ENCODE data around the gene IFRD2.
"Not testable (repeated sequence)": the region's sequence is repeated elsewhere in the genome, so short reads cannot be mapped to it uniquely, and the experiment has no call there.

Gene IFRD2

GRCh38 chr3:50251220-50251619 is 41.0 kb downstream of the IFRD2 start:
- no peak for DNase-seq (ENCODE audit: low spot score)

GRCh38 chr3:50250514-50250913 is 41.7 kb downstream of the IFRD2 start:
- DNase-seq (ENCODE audit: low spot score): no peak

DNA sequence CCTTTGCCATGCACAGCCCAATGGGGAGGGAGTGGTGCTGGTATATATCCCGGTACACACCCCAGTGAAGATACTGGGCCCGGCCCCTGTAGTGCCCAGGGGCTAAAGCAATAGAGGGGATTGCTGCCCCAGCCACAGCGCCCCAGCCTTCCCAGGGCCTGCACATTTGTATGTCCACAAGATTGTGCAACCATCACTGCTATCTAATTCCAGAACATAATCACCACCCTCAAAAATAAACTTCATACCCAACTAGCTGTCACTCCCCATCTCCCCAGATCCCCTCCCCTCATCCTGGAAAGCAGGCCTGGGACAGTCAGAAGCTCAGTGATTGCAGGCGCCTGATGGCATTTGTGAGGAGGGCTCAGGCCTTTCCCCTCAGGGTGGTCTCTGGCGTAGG is 42.8 kb downstream of the IFRD2 start:
- DNase-seq (ENCODE audit: low spot score): no peak

DNA sequence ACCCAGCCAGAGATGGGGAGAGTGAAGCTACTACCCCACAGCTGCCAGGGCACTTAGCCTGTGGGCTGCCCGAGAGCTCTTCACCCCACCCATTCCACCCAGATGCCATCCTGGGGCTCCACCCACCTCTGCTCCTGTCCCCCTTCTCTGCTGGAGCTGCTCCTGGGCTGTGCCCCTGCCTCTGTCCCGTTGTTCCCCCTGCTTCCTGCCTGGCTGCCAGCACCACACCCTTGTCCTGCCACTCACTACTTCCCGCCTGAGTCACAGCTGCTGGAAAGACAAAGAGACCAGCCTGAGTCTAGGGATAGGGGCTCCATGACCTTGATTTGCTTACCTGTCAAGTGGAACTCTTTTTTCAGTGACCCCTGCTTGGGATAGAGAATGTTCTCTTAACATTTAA is 43.8 kb downstream of the IFRD2 start:
- DNase-seq (ENCODE audit: low spot score): no peak

GRCh38 chr3:50246517-50246954 is 45.7 kb downstream of the IFRD2 start:
- DNase-seq (ENCODE audit: low spot score): no peak

- DNase-seq (ENCODE audit: low spot score): peak; percentile 94
Observed at GRCh38 chr3:50245831-50246516, 46.3 kb downstream of the IFRD2 start.

DNA sequence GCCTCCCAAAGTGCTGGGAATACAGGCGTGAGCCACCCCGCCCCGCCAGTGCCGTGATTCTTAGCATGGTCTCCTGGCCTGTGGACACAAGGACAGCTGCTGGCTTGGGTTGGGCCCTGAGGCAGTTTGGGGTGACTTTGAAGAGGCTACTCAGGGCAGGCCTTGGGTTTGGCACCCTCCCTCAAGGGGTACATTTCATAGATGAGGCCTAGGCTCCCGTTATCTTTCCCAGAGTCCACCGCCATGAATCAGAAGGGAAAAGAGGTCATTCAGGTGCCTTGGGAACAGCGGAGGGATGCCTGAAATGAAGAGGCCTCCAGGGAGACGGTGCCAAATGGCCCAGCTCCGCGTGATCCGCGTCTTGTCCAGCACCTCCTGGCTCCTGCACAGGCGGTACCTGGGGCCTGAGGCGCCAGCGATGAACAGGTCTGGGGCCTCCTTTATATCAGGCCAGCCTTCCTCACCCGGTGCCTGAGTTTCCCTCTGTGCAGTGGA is 46.9 kb downstream of the IFRD2 start:
- no peak for DNase-seq (ENCODE audit: low spot score)

GRCh38 chr3:50244813-50245212 is 47.4 kb downstream of the IFRD2 start:
- DNase-seq (ENCODE audit: low spot score): not testable (repeated sequence)

DNA sequence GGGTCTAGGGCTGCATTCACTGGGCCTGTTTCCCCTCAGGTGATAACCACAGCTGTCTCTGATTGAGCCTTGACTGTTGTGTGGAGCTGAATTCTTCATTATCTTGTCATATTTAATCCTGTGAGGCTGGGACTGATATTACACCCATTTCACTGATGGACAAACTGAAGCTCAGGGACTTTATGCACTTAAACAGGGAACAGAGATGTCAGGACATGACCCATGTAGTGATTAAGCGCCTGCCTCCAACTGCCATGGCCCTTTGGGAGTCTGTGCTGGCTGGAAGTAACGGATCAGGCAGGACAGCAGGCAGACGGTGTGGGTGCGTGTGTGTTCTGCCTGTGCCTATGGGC is 48.7 kb downstream of the IFRD2 start:
- DNase-seq (ENCODE audit: low spot score): no peak

GRCh38 chr3:50242851-50243542 is 49.2 kb downstream of the IFRD2 start:
- no peak for DNase-seq (ENCODE audit: low spot score)

GRCh38 chr3:50242381-50242770 is 49.9 kb downstream of the IFRD2 start:
- no peak for DNase-seq (ENCODE audit: low spot score)

GRCh38 chr3:50241713-50242380 is 50.4 kb downstream of the IFRD2 start:
- DNase-seq (ENCODE audit: low spot score): no peak

GRCh38 chr3:50241163-50241562 is 51.1 kb downstream of the IFRD2 start:
- no peak for DNase-seq (ENCODE audit: low spot score)

DNA sequence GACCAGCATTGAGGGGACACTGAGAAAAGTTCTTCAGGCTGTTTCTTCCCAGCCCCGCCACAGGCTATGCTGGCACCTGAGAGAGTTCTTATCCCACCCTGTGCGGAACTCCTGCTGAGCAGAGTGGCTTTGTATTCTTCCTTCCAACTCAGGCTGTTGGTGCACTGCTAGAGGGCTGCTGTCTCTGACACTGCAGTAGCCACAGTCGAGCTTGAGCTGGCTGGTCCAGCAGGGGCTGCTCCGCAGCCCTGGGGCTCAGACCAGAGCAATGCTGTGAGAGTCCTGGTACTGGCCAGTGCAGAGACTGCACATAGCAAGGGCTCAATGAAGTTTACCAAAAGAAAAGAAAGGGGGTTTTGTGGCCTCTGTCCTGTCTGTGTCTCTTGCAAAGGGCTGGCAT is 52.6 kb downstream of the IFRD2 start:
- DNase-seq (ENCODE audit: low spot score): no peak

DNA sequence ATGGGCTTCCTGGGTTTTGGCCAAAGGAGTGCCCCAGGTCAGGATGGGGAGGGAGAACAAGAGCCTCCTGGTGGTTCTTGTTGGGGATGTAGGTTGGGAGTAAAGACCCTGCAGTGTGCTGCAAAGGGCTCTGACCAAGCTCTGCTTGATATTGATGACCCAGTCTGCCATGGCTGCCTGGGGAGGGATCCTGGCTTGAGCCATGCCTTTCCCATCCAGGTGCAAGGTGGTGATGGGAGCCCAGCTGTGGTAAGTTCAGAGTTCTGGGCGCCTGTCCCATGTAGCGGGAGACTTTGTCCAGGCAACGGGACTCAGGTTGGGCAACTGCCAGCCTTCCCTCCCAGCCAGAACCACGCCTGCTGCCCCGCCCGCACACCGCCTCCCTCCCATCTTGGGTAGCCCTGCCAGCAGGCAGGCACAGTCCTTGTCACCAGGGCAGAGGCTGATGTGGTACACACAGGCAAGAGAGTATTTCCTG is 53.6 kb downstream of the IFRD2 start:
- DNase-seq (ENCODE audit: low spot score): no peak

DNA sequence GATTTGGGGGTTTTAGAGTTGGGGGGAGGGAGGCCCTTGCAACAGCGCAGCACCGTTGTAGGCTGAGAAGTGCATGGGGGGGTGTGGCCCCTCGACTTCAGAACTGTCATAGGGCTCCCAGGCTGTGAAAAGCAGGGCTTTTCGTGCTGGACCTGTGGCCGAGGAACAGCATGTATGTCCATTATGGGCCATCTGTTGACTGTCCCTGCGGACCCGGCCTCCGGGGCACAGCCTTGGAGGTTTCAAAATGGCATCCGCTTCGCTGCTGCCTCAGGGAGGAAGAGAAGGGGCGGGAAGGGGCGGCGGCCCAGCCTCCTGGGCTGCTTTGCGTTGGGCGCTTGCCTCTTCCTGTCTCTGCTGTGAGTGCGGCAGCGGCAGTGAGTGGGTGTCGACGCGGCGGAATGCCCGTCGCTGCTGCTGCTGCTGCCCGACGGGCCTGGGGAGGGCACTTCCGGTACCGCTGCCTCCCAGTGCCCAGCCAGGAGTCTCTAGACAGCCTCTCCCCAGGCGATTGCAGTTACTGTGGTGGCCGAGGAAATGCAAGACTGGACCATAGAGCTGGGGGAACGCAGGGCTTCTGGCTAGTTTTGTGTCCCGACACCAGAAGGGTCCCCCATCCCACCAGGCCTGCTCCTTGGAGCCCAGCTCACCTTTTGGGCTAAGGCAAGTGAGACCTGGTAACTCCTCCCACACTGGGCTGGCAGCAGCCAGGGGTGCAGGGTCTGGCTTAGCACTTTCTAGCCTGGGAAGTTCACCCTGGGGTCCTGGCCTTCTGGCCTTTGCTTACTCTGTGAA is 54.3 kb downstream of the IFRD2 start:
- peak; percentile 81 for DNase-seq (ENCODE audit: low spot score)
